HS-5 (cell line): Measurements from ENCODE around the gene CLEC1A.
"Not testable (repeated sequence)": the region's sequence is repeated elsewhere in the genome, so short reads cannot be mapped to it uniquely, and the experiment has no call there.

ENCODE experiments used
- DNase-seq: peaks from one replicate; pipeline ENCODE4 v3.0.0-alpha.2; 2012; ENCODE audit warnings: low read depth

CLEC1A gene

DNA sequence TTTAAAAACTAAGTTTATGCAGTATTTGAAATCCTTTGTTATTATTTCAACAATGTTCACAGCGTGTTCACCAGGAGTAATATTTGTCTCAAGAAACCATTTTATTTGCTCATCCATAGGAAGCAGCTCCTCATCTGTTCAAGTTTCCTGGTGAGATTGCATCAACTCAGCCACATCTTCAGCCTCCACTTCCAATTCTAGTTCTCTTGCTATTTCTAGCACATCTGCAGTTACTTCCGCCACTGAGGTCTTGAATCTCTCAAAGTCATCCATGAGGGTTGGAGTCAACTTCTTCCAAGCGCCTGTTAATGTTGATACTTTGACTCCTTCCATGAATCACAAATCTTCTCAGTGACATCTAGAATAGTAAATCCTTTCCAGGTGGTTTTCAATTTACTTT lies 50.3 kb downstream of the CLEC1A start:
- no peak for DNase-seq

DNA sequence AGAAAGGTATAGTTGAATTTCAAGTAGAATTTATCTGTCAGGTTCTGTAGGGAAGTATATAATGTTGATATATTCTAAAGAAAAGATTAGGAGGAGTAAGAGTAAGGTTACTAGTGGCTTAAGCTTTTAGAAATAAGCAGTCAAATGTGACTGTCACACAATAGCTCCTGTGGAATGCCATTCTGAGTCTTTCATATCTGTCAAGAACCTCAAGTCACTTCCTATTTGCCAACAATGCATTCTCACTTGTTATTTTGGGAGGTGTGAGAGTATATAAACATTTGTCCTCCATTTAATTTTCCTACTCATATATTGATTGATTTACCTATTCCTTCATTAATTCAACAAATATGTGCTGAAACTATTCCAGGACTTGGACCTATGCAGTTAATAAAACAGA lies 56.6 kb downstream of the CLEC1A start:
- no peak for DNase-seq

DNA sequence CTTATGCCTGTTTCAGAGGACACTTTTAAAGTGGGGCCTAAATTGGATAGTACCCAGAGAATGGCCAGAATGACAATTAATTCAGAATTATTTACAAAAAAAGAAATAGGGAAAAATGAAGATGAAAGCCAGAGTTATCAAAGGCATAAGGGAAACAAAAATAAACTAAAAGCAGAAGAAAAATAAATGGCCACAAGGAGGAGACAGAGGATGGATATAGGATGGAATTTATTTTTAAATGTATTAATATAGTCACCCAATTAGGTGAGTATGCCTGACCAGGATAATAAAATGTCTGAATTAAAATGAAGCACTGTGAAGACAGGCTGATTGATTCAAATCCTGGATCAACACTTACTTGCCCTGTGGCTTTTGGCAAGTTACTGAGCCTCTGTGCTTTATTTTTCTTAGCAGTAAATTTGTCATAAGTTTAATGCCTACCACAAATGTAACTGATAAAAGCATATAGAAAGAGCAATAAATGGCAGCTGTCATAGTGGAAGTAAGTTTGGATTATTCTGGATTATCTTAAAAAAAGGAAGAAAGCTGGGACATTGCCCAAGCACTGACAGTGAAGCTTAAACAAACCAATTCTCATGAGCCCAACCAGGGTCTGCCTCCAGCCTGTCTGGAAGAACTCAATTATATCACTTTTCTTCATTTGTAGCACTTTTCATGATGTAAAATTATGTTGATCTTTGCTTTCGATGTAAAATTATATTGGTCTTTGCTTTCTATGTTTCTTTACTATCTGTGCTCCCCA lies 64.8 kb downstream of the CLEC1A start:
- no peak for DNase-seq

DNA sequence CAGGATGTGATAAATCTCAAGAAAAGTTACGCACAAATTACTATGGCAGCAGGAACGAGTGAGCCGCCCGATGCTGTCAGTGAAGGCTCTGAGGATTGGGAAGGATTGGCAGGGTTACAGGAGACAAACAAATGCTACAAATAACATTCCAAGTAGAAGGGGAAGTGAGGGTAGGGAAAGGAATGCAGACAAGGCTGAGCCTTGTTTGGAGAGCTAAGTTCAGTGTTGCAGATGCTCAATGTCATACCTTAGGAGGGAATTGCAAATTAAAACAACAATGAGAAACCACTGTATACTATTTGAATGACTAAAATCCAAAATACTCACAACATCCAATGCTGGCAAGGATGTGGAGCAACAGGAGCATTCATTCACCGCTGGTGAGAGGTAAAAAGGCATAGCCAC lies 67.0 kb downstream of the CLEC1A start:
- DNase-seq = peak; percentile 97

DNA sequence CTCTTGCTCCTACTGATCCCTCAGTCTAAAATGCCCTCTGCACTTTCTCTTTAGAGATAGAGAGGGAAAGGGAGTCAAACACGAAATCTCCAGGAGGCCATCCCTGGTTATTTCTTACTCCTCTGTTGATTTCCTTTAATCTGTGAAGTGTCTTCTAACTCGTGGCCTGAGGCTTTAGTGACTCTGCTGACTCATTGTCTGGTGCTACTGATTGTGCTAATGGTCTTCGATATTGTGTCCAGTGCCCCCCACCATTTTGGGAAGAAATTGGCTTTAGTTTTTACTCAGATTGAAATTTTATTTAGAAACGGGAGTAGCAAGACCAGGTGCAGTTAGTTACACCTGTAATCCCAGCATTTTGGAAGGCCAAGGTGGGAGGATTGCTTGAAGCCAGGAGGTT lies 67.5 kb downstream of the CLEC1A start:
- DNase-seq = peak; percentile 31

DNA sequence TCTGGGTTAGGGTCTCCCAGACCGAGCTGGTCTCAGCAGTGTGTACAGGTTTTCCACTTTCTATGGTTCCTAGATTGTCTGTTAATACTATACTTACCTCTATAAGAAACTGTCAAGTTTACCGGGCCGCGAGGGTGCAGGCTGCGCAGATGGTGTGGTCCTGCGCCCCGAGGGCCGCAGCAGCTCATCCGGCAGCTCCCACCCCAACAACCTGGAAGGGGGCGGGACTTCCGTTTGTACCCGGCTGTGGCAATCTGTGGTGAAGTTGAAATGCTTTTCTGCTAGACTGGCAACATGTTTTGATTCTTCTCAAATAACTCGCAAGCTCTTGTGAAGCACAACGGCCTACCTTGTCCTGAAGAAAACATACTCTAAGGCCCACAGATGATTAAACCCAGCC lies 68.3 kb downstream of the CLEC1A start, which contains the start of gene CLEC9A:
CLEC9A (plus strand) TSS at position 237 of the 400 bp plus-strand sequence. CDS start 22,006 bp downstream, outside the sequence.
- no peak for DNase-seq

DNA sequence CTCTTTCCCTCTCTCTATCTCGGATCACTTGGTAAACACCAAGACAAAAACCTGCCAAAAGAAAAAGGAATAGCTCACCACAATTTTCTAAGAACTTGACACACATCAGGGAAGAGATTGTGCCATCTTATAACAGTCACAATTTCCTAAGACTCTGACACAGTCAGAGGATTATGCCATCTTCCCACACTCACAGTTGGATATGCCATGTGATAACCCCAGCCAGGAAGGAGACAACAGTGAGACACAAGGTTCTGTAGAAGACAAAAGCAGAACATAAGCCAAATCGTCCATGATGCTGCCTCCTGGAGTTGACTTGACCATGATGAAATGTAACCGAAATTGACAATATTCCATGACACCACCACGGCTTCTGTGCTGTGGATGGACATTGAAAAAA lies 71.1 kb downstream of the CLEC1A start:
- peak; percentile 67 for DNase-seq

DNA sequence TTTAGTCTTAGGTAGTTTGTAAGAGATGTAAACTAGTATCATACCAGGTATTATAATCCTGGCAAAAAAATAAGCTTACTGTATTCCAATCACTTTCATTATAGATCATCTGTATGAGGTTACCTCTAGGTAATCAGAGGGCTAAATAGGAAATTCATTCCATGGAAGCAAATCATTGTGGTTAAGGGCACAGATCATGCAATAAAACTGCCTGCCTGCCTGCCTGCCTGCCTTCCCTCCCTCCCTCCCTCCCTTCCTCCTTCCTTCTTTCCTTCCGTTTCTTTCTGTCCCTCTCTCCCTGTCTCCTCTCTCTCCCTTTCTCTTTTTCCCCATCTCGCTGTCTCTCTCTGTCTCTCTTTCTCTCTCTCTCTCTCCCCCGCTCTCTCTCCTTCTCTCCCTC lies 71.5 kb downstream of the CLEC1A start:
- peak; percentile 37 for DNase-seq

DNA sequence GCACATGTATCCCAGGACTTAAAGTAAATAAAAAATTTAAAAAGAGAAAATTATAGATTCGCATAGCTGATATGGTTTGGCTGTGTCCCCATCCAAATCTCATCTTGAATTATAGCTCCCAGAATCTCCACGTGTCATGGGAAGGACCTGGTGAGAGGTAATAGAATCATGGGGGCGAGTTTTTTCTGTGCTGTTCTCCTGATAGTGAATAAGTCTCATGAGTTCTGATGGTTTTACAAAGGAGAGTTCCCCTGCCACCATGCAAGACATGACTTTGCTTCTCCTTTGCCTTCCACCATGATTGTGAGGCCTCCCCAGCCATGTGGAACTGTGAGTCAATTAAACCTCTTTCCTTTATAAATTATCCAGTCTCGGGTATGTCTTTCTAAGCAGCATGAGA lies 72.1 kb downstream of the CLEC1A start:
- not testable (repeated sequence) for DNase-seq

DNA sequence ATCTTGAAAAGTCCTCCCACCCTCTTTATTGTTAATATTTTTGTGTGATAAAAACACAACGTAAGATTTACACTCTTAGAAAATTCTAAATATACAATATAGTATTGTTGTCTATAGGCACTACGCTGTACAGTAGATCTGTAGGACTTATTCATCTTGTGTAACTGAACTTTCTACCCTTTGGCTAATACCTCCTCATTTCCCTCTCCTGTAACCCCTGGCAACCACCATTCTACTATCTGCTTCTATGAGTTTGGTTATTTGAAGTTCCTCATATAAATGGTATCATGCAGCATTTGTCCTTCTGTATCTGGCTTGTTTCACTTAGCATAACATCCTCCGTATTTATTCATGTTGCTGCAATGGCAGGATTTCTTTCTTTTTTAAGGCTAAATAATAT lies 73.5 kb downstream of the CLEC1A start:
- DNase-seq = no peak

DNA sequence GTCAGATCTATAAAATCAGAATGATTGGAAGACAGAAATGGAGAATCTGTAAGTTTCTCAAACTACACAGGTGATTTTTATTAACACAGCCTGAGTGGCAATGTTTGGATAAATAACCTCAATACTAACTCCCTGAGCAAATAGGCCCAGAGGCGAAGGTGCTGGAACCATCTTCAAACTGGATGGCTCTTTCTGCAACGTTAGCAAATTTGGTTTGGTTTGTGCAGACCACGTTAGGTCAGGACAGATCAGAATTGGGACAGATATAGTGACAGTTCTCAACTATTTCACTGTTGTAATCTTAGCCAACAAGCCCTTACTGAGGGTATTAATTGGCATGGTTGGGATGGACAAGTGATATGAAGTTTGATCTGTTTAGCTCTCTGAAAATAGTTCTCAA lies 77.4 kb downstream of the CLEC1A start:
- DNase-seq = no peak
